Measurements from ENCODE around the gene IGFBP6.

The IGFBP6 gene

GRCh38 chr12:53076461-53076860, 21.0 kb upstream of the IGFBP6 start:
- peaks cover 11% of the 10 kb centered on the region; the same call in 1 of the 2 replicates for H3K36me3 ChIP-seq (ENCODE audit: insufficient read depth, low read length)
- DNase-seq (ENCODE audit: low read depth, low spot score): no peak

DNA sequence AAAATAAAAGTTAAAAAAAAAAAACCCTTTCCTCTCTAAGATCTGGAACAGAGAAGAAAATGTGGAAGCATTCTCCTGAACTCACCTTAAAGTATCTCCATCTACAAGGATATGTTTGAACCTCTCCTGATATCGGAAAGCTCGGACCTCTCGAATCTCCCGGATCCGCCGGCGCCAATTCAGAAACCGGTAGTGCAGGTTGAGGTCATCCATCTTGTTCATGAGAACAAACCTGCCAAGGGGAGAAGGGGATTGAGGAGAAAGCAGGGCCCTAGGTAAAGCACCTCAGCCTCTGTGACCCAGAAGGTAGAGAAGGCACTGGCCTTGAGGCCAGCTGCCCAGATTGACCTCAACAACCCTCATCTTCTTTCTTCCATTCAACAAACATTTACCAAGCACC, 20.4 kb upstream of the IGFBP6 start:
- Histone ChIP-seq H3K9ac (ENCODE audit: insufficient read length) (no peak overlapping the region), H3K36me3 (ENCODE audit: insufficient read depth, low read length) (peaks cover 11% of the 10 kb centered on the region; the same call in 1 of the 2 replicates), H3K27ac (no peak overlapping the region), H3K4me3 (no peak overlapping the region), H3K9me3 (ENCODE audit: low read depth, low read length) (no peaks in the 10 kb centered on the region)
- TF ChIP-seq EZH2 (IDR thresholded peaks at IDR 0.05) (no peak), FOXP2 (optimal IDR thresholded peaks at IDR 0.05; ENCODE audit: control extremely low read depth, extremely low read length, insufficient read depth) (no peak), POLR2AphosphoS5 (IDR thresholded peaks at IDR 0.05; ENCODE audit: borderline replicate concordance, low read depth, low read length) (no peak)
- no peak for DNase-seq (ENCODE audit: low read depth, low spot score)

More at GRCh38 chr12:53076461-53076860, 21.0 kb upstream of the IGFBP6 start:
- no peak overlapping the region for H3K9ac ChIP-seq (ENCODE audit: insufficient read length)
- no peak overlapping the region for H3K4me3 ChIP-seq
- TF ChIP-seq POLR2AphosphoS5 (IDR thresholded peaks at IDR 0.05; ENCODE audit: borderline replicate concordance, low read depth, low read length) (no peak), FOXP2 (optimal IDR thresholded peaks at IDR 0.05; ENCODE audit: control extremely low read depth, extremely low read length, insufficient read depth) (no peak), EZH2 (IDR thresholded peaks at IDR 0.05) (no peak)
- H3K9me3 ChIP-seq (ENCODE audit: low read depth, low read length): no peaks in the 10 kb centered on the region
- no peak overlapping the region for H3K27ac ChIP-seq

GRCh38 chr12:53078425-53079225, 18.8 kb upstream of the IGFBP6 start:
- Histone ChIP-seq H3K9me3 (ENCODE audit: low read depth, low read length) (no peaks in the 10 kb centered on the region), H3K36me3 (ENCODE audit: insufficient read depth, low read length) (peaks cover 11% of the 10 kb centered on the region; the same call in 1 of the 2 replicates), H3K4me3 (peak overlapping the region; percentile 96), H3K9ac (ENCODE audit: insufficient read length) (peak overlapping the region; percentile 88), H3K27ac (no peak overlapping the region; the same call in 1 of the 2 replicates)
- DNase-seq (ENCODE audit: low read depth, low spot score): no peak
- TF ChIP-seq EZH2 (IDR thresholded peaks at IDR 0.05) (no peak), FOXP2 (optimal IDR thresholded peaks at IDR 0.05; ENCODE audit: control extremely low read depth, extremely low read length, insufficient read depth) (no peak), POLR2AphosphoS5 (IDR thresholded peaks at IDR 0.05; ENCODE audit: borderline replicate concordance, low read depth, low read length) (no peak)

DNA sequence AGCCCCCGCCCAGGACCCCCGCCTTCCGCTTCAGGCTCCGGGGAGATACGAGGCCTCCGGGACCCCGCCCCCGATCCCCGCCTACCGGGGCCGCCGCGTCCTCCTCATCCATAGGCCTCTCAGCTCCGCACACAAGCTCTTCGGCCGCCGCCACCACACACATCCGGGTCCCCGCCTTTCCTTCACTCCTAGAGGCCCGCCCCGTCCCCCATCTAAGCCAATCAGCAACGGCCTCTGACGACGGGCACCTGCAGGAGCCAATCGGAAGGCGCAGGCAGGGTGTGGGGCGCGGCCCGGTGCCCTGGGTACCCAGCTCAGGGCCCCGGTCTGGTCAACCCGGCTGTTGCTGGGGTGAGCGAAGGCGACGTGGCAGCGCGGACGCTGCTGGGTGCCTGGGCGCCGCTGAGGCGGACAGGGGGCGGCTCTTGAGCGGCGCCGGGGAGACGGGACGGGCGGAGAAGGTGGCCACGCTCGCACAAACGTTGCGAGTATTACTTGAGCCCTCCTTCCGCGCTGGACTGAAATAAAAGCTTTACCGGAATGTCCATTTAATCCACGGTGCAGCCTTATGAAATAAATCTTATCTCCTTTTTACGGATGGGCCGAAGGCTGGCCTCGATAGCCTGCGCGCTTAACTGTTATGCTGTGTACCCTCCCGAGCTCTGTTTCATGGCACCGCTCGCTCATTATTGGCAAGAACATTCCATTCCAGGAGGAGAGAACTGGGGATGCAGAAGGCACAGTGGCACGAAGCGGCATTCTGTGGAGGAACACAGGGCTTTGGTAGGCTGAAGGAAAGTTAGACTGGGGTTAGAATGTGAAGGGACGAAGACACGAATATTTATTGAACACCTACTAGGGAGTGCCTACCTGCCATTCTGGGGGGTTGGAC, 18.0 kb upstream of the IGFBP6 start, which contains the start of gene SPRYD3:
Gene SPRYD3, minus strand, starts transcription at position 165 of the 892 bp plus-strand sequence. Its CDS starts 57 bp downstream, at position 108.
- Histone ChIP-seq H3K9me3 (ENCODE audit: low read depth, low read length) (no peaks in the 10 kb centered on the region), H3K36me3 (ENCODE audit: insufficient read depth, low read length) (peaks cover 6% of the 10 kb centered on the region; the same call in 1 of the 2 replicates), H3K9ac (ENCODE audit: insufficient read length) (peak within 1 kb of the TSS; percentile 88), H3K27ac (peak within 1 kb of the TSS; percentile 60; the same call in 1 of the 2 replicates), H3K4me3 (peak within 1 kb of the TSS; percentile 96)
- DNase-seq (ENCODE audit: low read depth, low spot score): peak; percentile 47
- TF ChIP-seq POLR2AphosphoS5 (IDR thresholded peaks at IDR 0.05; ENCODE audit: borderline replicate concordance, low read depth, low read length) (peak; percentile 83), EZH2 (IDR thresholded peaks at IDR 0.05) (no peak), FOXP2 (optimal IDR thresholded peaks at IDR 0.05; ENCODE audit: control extremely low read depth, extremely low read length, insufficient read depth) (no peak)

GRCh38 chr12:53082637-53083175, 14.8 kb upstream of the IGFBP6 start:
- no peak overlapping the region for H3K9ac ChIP-seq (ENCODE audit: insufficient read length)
- H3K4me3 ChIP-seq: no peak overlapping the region
- H3K27ac ChIP-seq: no peak overlapping the region
- DNase-seq (ENCODE audit: low read depth, low spot score): no peak
- no peaks in the 10 kb centered on the region for H3K36me3 ChIP-seq (ENCODE audit: insufficient read depth, low read length)
- no peaks in the 10 kb centered on the region for H3K9me3 ChIP-seq (ENCODE audit: low read depth, low read length)
- TF ChIP-seq FOXP2 (optimal IDR thresholded peaks at IDR 0.05; ENCODE audit: control extremely low read depth, extremely low read length, insufficient read depth): no peak
- TF ChIP-seq EZH2 (IDR thresholded peaks at IDR 0.05): no peak
- TF ChIP-seq POLR2AphosphoS5 (IDR thresholded peaks at IDR 0.05; ENCODE audit: borderline replicate concordance, low read depth, low read length): no peak

- H3K9me3 ChIP-seq (ENCODE audit: low read depth, low read length): no peaks in the 10 kb centered on the region
- TF ChIP-seq FOXP2 (optimal IDR thresholded peaks at IDR 0.05; ENCODE audit: control extremely low read depth, extremely low read length, insufficient read depth) (no peak), POLR2AphosphoS5 (IDR thresholded peaks at IDR 0.05; ENCODE audit: borderline replicate concordance, low read depth, low read length) (no peak), EZH2 (IDR thresholded peaks at IDR 0.05) (no peak)
- no peak for DNase-seq (ENCODE audit: low read depth, low spot score)
- H3K36me3 ChIP-seq (ENCODE audit: insufficient read depth, low read length): no peaks in the 10 kb centered on the region
- H3K4me3 ChIP-seq: no peak overlapping the region
- H3K27ac ChIP-seq: no peak overlapping the region
- H3K9ac ChIP-seq (ENCODE audit: insufficient read length): no peak overlapping the region
Measured at GRCh38 chr12:53086361-53086760, 11.1 kb upstream of the IGFBP6 start.

- DNase-seq (ENCODE audit: low read depth, low spot score): no peak
- Histone ChIP-seq H3K4me3 (no peak overlapping the region), H3K9ac (ENCODE audit: insufficient read length) (no peak overlapping the region)
Measured at GRCh38 chr12:53090105-53090504, 7.4 kb upstream of the IGFBP6 start.

More at GRCh38 chr12:53090105-53090504, 7.4 kb upstream of the IGFBP6 start:
- no peak for TF ChIP-seq POLR2AphosphoS5 (IDR thresholded peaks at IDR 0.05; ENCODE audit: borderline replicate concordance, low read depth, low read length)
- TF ChIP-seq FOXP2 (optimal IDR thresholded peaks at IDR 0.05; ENCODE audit: control extremely low read depth, extremely low read length, insufficient read depth): no peak
- TF ChIP-seq EZH2 (IDR thresholded peaks at IDR 0.05): no peak
- H3K36me3 ChIP-seq (ENCODE audit: insufficient read depth, low read length): no peaks in the 10 kb centered on the region
- H3K27ac ChIP-seq: peak overlapping the region; percentile 93; the same call in 1 of the 2 replicates
- H3K9me3 ChIP-seq (ENCODE audit: low read depth, low read length): no peaks in the 10 kb centered on the region

All from SK-N-MC (cell line).